ENCODE results near the gene ANAPC1.
"Not testable (repeated sequence)": the region's sequence is repeated elsewhere in the genome, so short reads cannot be mapped to it uniquely, and the experiment has no call there.

Gene ANAPC1

GRCh38 chr2:111735838-111736721 is 147.9 kb downstream of the ANAPC1 start:
- H3K36me3 ChIP-seq; H3K4me1 ChIP-seq; H3K27me3 ChIP-seq; H3K9me3 ChIP-seq (replicated peaks in 1 of 11); H3K4me3 ChIP-seq; H4K20me1 ChIP-seq: not testable (repeated sequence)
- H3K27ac ChIP-seq: peak overlapping the region in 7 of 11 experiments; percentile 6 to 46 (median 25); a peak in 5 of 22 replicates
- H3K9ac ChIP-seq: peak overlapping the region in 1 of 11 experiments; percentile 23; a peak in 1 of 22 replicates
- peak overlapping the region; percentile 22 to 59 (median 45); a peak in 17 of 22 replicates for H3K4me2 ChIP-seq

- not testable (repeated sequence) for H3K9me3 ChIP-seq (replicated peaks in 1 of 11); H4K20me1 ChIP-seq; H3K27me3 ChIP-seq; H3K4me3 ChIP-seq; H3K36me3 ChIP-seq; H3K4me1 ChIP-seq
- Histone ChIP-seq H3K4me2 (peak overlapping the region in 8 of 11 experiments; percentile 29 to 59 (median 46); a peak in 12 of 22 replicates), H3K9ac (peak overlapping the region in 1 of 11 experiments; percentile 23; a peak in 1 of 22 replicates), H3K27ac (peak overlapping the region in 2 of 11 experiments; percentile 9 to 27; a peak in 3 of 22 replicates)
These were observed 148.6 kb downstream of the ANAPC1 start for GRCh38 chr2:111735420-111735819.

GRCh38 chr2:111729812-111730458 is 154.1 kb downstream of the ANAPC1 start:
- H3K27me3 ChIP-seq; H3K4me1 ChIP-seq; H3K36me3 ChIP-seq; H3K9me3 ChIP-seq (replicated peaks in 1 of 11); H3K9ac ChIP-seq; H3K4me2 ChIP-seq; H3K4me3 ChIP-seq; H4K20me1 ChIP-seq; H3K27ac ChIP-seq: not testable (repeated sequence)

GRCh38 chr2:111727611-111728110 is 156.3 kb downstream of the ANAPC1 start:
- H3K36me3 ChIP-seq; H4K20me1 ChIP-seq; H3K4me1 ChIP-seq; H3K4me2 ChIP-seq; H3K9ac ChIP-seq; H3K27me3 ChIP-seq; H3K4me3 ChIP-seq; H3K27ac ChIP-seq; H3K9me3 ChIP-seq (replicated peaks in 1 of 11): not testable (repeated sequence)

- not testable (repeated sequence) for H3K9me3 ChIP-seq (replicated peaks in 1 of 11); H3K4me1 ChIP-seq; H3K27me3 ChIP-seq; H3K4me2 ChIP-seq; H3K36me3 ChIP-seq; H3K4me3 ChIP-seq; H3K27ac ChIP-seq; H4K20me1 ChIP-seq; H3K9ac ChIP-seq
These were observed 158.3 kb downstream of the ANAPC1 start for GRCh38 chr2:111725742-111726141.

GRCh38 chr2:111719610-111720009 is 164.4 kb downstream of the ANAPC1 start:
- H3K27ac ChIP-seq; H3K27me3 ChIP-seq; H4K20me1 ChIP-seq; H3K9me3 ChIP-seq (replicated peaks in 1 of 11); H3K4me3 ChIP-seq; H3K36me3 ChIP-seq; H3K4me1 ChIP-seq; H3K4me2 ChIP-seq; H3K9ac ChIP-seq: not testable (repeated sequence)

Data from BLaER1 treated with 17β-estradiol and CSF1 and Interleukin-3, amounts not matched to agents 10 nM and 100 nM (cell line).